Measurements from ENCODE around the gene KLHL3.

DNA sequence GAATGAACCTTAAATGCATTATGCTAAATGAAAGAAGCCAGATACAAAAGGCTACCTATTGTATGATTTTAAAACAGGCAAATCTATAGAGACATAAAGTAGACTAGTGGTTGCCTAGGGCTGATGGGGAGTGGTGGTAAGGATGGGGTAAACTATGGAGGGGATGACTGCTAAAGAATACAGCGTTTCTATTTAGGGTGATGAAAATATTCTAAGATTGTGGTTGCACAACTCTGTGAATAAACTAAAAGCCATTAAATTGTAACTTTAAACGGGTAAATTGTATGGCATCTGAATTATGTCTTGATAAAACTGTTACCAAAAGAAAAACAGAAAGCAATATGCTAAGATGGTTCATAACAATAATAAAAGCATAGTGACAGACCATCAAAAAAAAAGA, 21.4 kb downstream of the KLHL3 start:
- no peak for TF ChIP-seq LEF1 (IDR thresholded peaks at IDR 0.05; ENCODE audit: borderline replicate concordance)
- no peak for TF ChIP-seq FOXK2 (IDR thresholded peaks at IDR 0.05)
- no peak for TF ChIP-seq ARNT (IDR thresholded peaks at IDR 0.05)
- TF ChIP-seq FOXA1 (IDR thresholded peaks at IDR 0.05) = no peak
- TF ChIP-seq TARDBP (IDR thresholded peaks at IDR 0.05) = no peak
- no peak for TF ChIP-seq SUZ12 (IDR thresholded peaks at IDR 0.05)
- no peak for TF ChIP-seq ELF4 (IDR thresholded peaks at IDR 0.05)
- TF ChIP-seq ZNF384 (IDR thresholded peaks at IDR 0.05) = no peak
